Fibroblast of peridontal ligament (primary cell): ENCODE results near the gene MAP4K4.
A peak's percentile ranks its signal among the peaks of the same experiment; 100 is the strongest.
"Not testable (repeated sequence)": the region's sequence is repeated elsewhere in the genome, so short reads cannot be mapped to it uniquely, and the experiment has no call there.

Experiments used
- DNase-seq: peaks from one replicate; pipeline ENCODE4 v3.0.0-alpha.2; 2010; ENCODE audit errors: extremely low read depth

Gene MAP4K4

DNA sequence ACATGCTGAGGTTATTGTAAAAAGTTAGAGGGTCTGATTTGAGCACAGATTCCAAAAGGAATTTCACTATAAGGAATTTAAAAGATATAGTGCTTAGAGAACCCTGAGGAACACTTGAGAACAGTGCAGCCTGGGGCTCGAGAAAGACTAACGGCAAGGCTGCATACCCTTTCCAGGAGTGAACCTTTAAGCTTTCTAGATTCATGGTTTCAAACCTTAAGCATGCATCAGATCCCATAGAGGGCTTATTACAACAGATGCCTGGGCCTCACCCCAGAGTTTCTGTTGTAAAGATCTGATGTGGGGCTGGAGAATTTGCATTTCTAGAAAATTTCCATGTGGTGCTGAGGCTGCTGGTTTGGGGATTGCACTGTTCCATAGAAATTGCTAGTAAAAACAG is 203.7 kb downstream of the MAP4K4 start:
- DNase-seq, result no peak

DNA sequence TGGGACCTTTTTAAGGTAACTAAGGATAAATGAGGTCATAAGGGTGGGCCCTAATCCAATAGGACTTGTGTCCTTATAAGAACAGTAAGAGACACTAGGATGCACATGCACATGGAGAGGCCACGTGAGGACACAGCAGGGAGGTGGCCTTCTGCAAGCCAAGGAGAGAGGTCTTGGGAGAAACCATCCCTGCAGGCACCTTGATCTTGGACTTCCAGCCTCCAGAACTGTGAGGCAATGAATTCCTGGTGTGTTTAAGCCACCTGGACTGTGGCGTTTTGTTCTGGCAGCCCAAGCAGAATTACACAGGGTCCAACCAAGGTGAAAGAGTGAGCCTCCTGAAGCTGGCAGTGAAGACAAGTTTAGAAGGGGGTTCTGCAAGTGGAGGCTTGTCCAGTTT is 204.7 kb downstream of the MAP4K4 start:
- DNase-seq, result no peak

- DNase-seq, result no peak
These were observed 207.4 kb downstream of the MAP4K4 start for GRCh38 chr2:101904916-101905315.

- no peak for DNase-seq
These were observed 208.3 kb downstream of the MAP4K4 start for GRCh38 chr2:101905746-101906336.

DNA sequence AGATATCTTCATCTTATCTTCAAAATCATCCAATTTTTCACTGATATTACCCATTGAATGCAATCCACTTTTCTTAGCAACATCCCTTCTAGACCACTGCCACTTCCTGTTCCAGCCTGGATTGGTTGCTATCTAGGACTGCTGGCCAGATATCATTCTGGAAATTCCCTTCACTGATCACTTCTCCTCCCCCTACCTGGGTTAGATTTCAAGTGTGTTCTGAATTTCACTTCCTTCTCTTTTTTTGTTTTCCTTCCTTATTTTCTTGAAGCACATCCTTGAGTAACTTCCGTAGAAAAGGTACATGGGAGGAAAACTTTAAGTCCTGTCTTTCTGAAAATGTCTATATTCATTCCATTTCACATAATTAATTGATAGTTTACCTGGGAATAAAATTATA is 212.3 kb downstream of the MAP4K4 start:
- no peak for DNase-seq

DNA sequence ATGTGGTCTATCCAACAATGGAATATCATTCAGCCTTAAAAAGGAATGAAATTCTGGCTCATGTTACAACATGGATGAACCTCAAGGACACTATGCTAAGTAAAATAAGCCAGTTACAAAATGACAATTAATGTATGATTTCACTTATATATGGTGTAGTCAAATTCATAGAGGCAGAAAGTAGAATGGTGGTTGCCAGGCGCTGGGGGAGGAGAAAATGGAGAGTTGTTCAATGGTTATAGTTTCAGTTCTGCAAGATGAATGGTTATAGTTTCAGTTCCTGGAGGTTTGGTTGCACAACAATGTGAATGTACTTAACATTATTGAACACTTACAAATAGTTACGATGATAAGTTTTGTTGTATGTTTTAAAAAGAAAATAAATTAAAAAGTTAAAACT is 215.0 kb downstream of the MAP4K4 start:
- DNase-seq, result no peak

GRCh38 chr2:101921319-101921952 is 223.9 kb downstream of the MAP4K4 start:
- no peak for DNase-seq

GRCh38 chr2:101921953-101922325 is 224.4 kb downstream of the MAP4K4 start:
- DNase-seq, result no peak

DNA sequence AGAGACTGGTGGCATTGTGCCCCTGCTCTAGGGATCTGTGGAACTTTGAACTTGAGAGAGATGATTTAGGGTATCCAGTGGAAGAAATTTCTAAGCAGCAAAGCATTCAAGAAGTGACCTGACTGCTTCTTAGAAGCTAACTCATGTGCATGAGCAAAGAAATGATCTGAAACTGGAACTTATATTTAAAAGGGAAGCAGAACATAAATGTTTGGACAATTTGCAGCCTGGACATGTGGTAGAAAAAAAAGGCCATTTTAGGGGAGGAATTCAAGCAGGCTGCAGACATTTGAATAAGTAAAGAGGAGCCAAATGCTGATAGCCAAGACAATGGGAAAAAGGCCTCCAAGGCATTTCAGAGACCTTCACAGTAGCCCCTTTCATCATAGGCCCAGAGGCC is 226.8 kb downstream of the MAP4K4 start:
- not testable (repeated sequence) for DNase-seq

DNA sequence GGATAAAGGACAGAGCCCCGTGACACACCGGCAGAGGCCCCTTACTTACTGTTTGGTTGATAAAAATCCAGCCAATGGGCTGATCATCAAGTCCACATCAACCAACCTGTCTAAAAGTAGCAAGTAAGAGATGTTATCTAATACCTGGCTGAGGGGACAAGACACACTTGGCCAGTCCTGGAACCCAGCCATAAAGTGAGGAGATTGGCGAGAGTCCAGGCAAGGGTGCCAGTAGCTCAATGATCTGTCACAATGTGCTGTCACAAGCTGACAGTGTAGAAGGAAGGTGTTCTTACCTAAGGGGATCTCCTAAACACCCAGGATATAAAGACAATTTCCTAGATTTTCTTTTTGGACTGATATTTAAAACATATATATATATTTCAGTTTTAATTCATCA is 232.5 kb downstream of the MAP4K4 start:
- no peak for DNase-seq

GRCh38 chr2:101930847-101931246 is 233.3 kb downstream of the MAP4K4 start:
- no peak for DNase-seq

DNA sequence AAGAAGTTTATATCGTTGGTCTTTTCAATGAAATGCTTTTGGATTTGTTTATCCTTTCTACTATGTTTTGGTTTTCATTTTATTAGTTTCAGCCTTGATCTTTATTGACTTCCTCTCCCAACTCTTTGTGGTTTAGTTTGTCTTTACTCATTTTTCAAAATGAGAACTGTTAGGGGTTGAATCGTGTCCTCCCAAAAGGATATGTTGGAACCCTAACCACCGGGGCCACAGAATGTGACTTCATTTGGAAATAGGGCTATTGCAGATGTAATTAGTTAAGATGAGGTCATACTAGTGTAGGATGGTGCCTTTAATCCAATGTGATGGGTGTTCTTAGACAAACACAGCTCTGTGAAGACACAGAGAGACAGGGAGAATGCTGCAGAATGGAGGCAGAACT is 233.9 kb downstream of the MAP4K4 start:
- peak; percentile 35 for DNase-seq

GRCh38 chr2:101935764-101936163 is 238.3 kb downstream of the MAP4K4 start:
- not testable (repeated sequence) for DNase-seq

GRCh38 chr2:101942851-101943250 is 245.3 kb downstream of the MAP4K4 start:
- DNase-seq, result peak; percentile 37
